ENCODE data around the gene CGB7. TPM values are rescaled to one million over a fixed set of nuclear protein-coding genes. Genes with fewer than 3 reads are reported as not detected.

The CGB7 gene
- total and polyA plus RNA-seq, 9 of the 15 experiments (the other 6 are each of a cell fraction or from before 2014, with no cell fraction given) = not detected

- TF ChIP-seq SMC3 (conservative IDR thresholded peaks at IDR 0.05; ENCODE audit: insufficient read depth, low read depth, low read length) = no peak
- TF ChIP-seq UBTF (IDR thresholded peaks at IDR 0.05; ENCODE audit: borderline replicate concordance in 1 of 2, low read depth in 2 of 2, low read length in 2 of 2) = 0 out of 4 replicates have a peak, but pooled peaks of 1 of the 2 experiments have one; percentile 56
- TF ChIP-seq ZNF57 (CRISPR knock-in tag; IDR thresholded peaks at IDR 0.05) = no peak
- TF ChIP-seq ZNF780A (CRISPR knock-in tag; IDR thresholded peaks at IDR 0.05) = no peak
- no peak for TF ChIP-seq ZNF707 (CRISPR knock-in tag; conservative IDR thresholded peaks at IDR 0.05)
- no peak; the same call in 1 of the 2 replicates for TF ChIP-seq HES1 (IDR thresholded peaks at IDR 0.05; ENCODE audit: low read depth)
- TF ChIP-seq TBP (optimal IDR thresholded peaks at IDR 0.05; ENCODE audit: low read depth, low read length) = peak; percentile 79
- no peak for TF ChIP-seq ZNF3 (CRISPR knock-in tag; IDR thresholded peaks at IDR 0.05)
- peak; percentile 81 for TF ChIP-seq TFAP4 (CRISPR knock-in tag; IDR thresholded peaks at IDR 0.05; ENCODE audit: borderline replicate concordance)
- no peak for TF ChIP-seq ATF3 (IDR thresholded peaks at IDR 0.05)
- TF ChIP-seq ATF3 (CRISPR knock-in tag; conservative IDR thresholded peaks at IDR 0.05) = no peak; the same call in 1 of the 2 replicates
- peak; percentile 95 for TF ChIP-seq TAF1 (IDR thresholded peaks at IDR 0.05; ENCODE audit: control insufficient read depth, extremely low read depth, insufficient read depth, low read length, severe bottlenecking)
- no peak for TF ChIP-seq BRF2 (IDR thresholded peaks at IDR 0.05; ENCODE audit: borderline replicate concordance, insufficient read depth, insufficient read length)
- TF ChIP-seq DMBX1 (CRISPR knock-in tag; IDR thresholded peaks at IDR 0.05; ENCODE audit: borderline replicate concordance) = peak; percentile 76; the same call in 1 of the 2 replicates
- peak; percentile 34; the same call in 1 of the 2 replicates for TF ChIP-seq STAT6 (CRISPR knock-in tag; IDR thresholded peaks at IDR 0.05)
- TF ChIP-seq PML (IDR thresholded peaks at IDR 0.05; ENCODE audit: low read length) = peak; percentile 67; the same call in 1 of the 2 replicates
- peak; percentile 33; the same call in 1 of the 2 replicates for TF ChIP-seq ZNF316 (IDR thresholded peaks at IDR 0.05)
Observed at GRCh38 chr19:49085020-49085867, 27.7 kb upstream of the CGB7 start, which contains the start of gene SNRNP70 (continued).
